Measurements from ENCODE around the gene TRIM42. TPM values are rescaled to one million over a fixed set of nuclear protein-coding genes. Genes with fewer than 3 reads are reported as not detected.

Gene TRIM42
- total RNA-seq, 6 experiments from 2014 or later = not detected

GRCh38 chr3:140727886-140728285, 50.0 kb downstream of the TRIM42 start:
- no peaks in the 10 kb centered on the region for H3K36me3 Mint-ChIP-seq (ENCODE audit: low read depth)
- H3K9me3 Mint-ChIP-seq = peaks cover 54% of the 10 kb centered on the region
- no peak for TF ChIP-seq CTCF (IDR thresholded peaks at IDR 0.05)
- no peaks in the 10 kb centered on the region for H3K4me1 Mint-ChIP-seq (ENCODE audit: low read depth)
- H3K27me3 Mint-ChIP-seq (ENCODE audit: insufficient read depth) = no peaks in the 10 kb centered on the region; the same call in 1 of the 2 replicates
- no peak for DNase-seq
- H3K27ac Mint-ChIP-seq = no peak overlapping the region
- no peak overlapping the region for H3K4me3 Mint-ChIP-seq

GRCh38 chr3:140731440-140732119, 53.7 kb downstream of the TRIM42 start:
- H3K9me3 Mint-ChIP-seq = peaks cover 39% of the 10 kb centered on the region
- no peak for TF ChIP-seq CTCF (IDR thresholded peaks at IDR 0.05)
- H3K27ac Mint-ChIP-seq = no peak overlapping the region
- H3K27me3 Mint-ChIP-seq (ENCODE audit: insufficient read depth) = no peaks in the 10 kb centered on the region; the same call in 1 of the 2 replicates
- no peak overlapping the region for H3K4me3 Mint-ChIP-seq
- no peaks in the 10 kb centered on the region for H3K4me1 Mint-ChIP-seq (ENCODE audit: low read depth)
- no peaks in the 10 kb centered on the region for H3K36me3 Mint-ChIP-seq (ENCODE audit: low read depth)
- no peak for DNase-seq

- no peak for DNase-seq
- H3K27ac Mint-ChIP-seq = no peak overlapping the region
- H3K9me3 Mint-ChIP-seq = peaks cover 40% of the 10 kb centered on the region
- H3K36me3 Mint-ChIP-seq (ENCODE audit: low read depth) = no peaks in the 10 kb centered on the region
- no peak overlapping the region for H3K4me3 Mint-ChIP-seq
- no peaks in the 10 kb centered on the region; the same call in 1 of the 2 replicates for H3K27me3 Mint-ChIP-seq (ENCODE audit: insufficient read depth)
- H3K4me1 Mint-ChIP-seq (ENCODE audit: low read depth) = no peaks in the 10 kb centered on the region
- TF ChIP-seq CTCF (IDR thresholded peaks at IDR 0.05) = no peak
These were observed 55.8 kb downstream of the TRIM42 start for GRCh38 chr3:140733623-140734022.

- H3K4me1 Mint-ChIP-seq (ENCODE audit: low read depth) = no peaks in the 10 kb centered on the region
These were observed 59.1 kb downstream of the TRIM42 start for GRCh38 chr3:140736863-140737460.

GRCh38 chr3:140742116-140742515, 64.3 kb downstream of the TRIM42 start:
- peaks cover 63% of the 10 kb centered on the region for H3K9me3 Mint-ChIP-seq
- H3K27ac Mint-ChIP-seq = no peak overlapping the region
- no peak for DNase-seq
- no peak overlapping the region for H3K4me3 Mint-ChIP-seq
- H3K4me1 Mint-ChIP-seq (ENCODE audit: low read depth) = no peaks in the 10 kb centered on the region
- no peaks in the 10 kb centered on the region for H3K36me3 Mint-ChIP-seq (ENCODE audit: low read depth)
- TF ChIP-seq CTCF (IDR thresholded peaks at IDR 0.05) = no peak
- peaks cover 2% of the 10 kb centered on the region; the same call in 1 of the 2 replicates for H3K27me3 Mint-ChIP-seq (ENCODE audit: insufficient read depth)

More at GRCh38 chr3:140736863-140737460, 59.1 kb downstream of the TRIM42 start:
- DNase-seq = no peak
- TF ChIP-seq CTCF (IDR thresholded peaks at IDR 0.05) = no peak; the same call in 1 of the 2 replicates
- H3K9me3 Mint-ChIP-seq = peaks cover 46% of the 10 kb centered on the region
- H3K36me3 Mint-ChIP-seq (ENCODE audit: low read depth) = no peaks in the 10 kb centered on the region
- H3K27ac Mint-ChIP-seq = no peak overlapping the region
- peaks cover 2% of the 10 kb centered on the region; the same call in 1 of the 2 replicates for H3K27me3 Mint-ChIP-seq (ENCODE audit: insufficient read depth)
- H3K4me3 Mint-ChIP-seq = no peak overlapping the region

Data from HFFc6 (cell line).